Panc1 (cell line): ENCODE results near the gene BTBD18. TPM values are rescaled to one million over a fixed set of nuclear protein-coding genes. Genes with fewer than 3 reads are reported as not detected.

Source experiments
- ATAC-seq: fragments of 200-7000 bp; cut with Tn5 transposase; 2 replicates; pipeline ENCODE4 v1.9.1; 2020; ENCODE audit warnings: mild to moderate bottlenecking, moderate library complexity
- BruUV-seq: library from RNA; stranded (reverse); fragments of 400-500 nt; replicated peaks from 2 replicates; lab custom pipeline; 2021; lab: Mats Ljungman, UMichigan
- CTCF ChIA-PET: fragments of 300-600 bp; sonication (Branson Sonifier 250); formaldehyde crosslinking; loops from one replicate; lab custom pipeline; 2022; ENCODE audit warnings: antibody characterized with exemption; lab: Charles Lee
- POLR2A ChIA-PET: fragments of 300-600 bp; sonication (Branson Sonifier 250); formaldehyde crosslinking; loops from one replicate; lab custom pipeline; 2022; ENCODE audit warnings: antibody characterized with exemption; lab: Charles Lee
- DNase-seq: peaks from one replicate; pipeline ENCODE4 v3.0.0-alpha.2; 2010; ENCODE audit warnings: low read depth, low spot score
- H3K27ac ChIP-seq: 2 replicates; pipeline ENCODE4 v1.5.1; 2011; ENCODE audit warnings: mild to moderate bottlenecking, low read length, inconsistent platforms
- H3K27me3 ChIP-seq: fragments of 200-500 bp; sonication (Bioruptor generic); 2 replicates; pipeline ENCODE4 v1.6.0; 2014; ENCODE audit warnings: low read length, inconsistent platforms; ENCODE audit not compliant: control insufficient read depth, insufficient read depth
- H3K36me3 ChIP-seq: fragments of 200-500 bp; sonication (Bioruptor generic); 2 replicates; pipeline ENCODE4 v1.5.1; 2014; ENCODE audit warnings: inconsistent platforms, mild to moderate bottlenecking, low read length, moderate library complexity; ENCODE audit not compliant: control insufficient read depth, insufficient read depth
- H3K4me1 ChIP-seq: 2 replicates; pipeline ENCODE4 v1.5.1; 2011; ENCODE audit warnings: inconsistent platforms, mild to moderate bottlenecking, low read length, moderate library complexity; ENCODE audit not compliant: control insufficient read depth, insufficient read depth
- H3K4me3 ChIP-seq, 2 experiments: 2 replicates each; pipeline ENCODE4 v1.5.1; 2011 to 2012; ENCODE audit warnings: low read depth in 2 of 2, low read length in 2 of 2, mild to moderate bottlenecking in 2 of 2, inconsistent platforms in 1 of 2, moderate library complexity in 1 of 2
- H3K9me3 ChIP-seq: fragments of 200-500 bp; sonication (Bioruptor generic); 2 replicates; pipeline ENCODE4 v1.5.1; 2014; ENCODE audit warnings: low read depth, mild to moderate bottlenecking, inconsistent platforms, low read length, moderate library complexity; ENCODE audit not compliant: control insufficient read depth, insufficient read depth
- CTCF ChIP-seq: fragments of 450-650 bp; IDR thresholded peaks from 2 replicates; pipeline ENCODE4 v1.5.1; 2017; ENCODE audit warnings: mild to moderate bottlenecking
- POLR2AphosphoS5 ChIP-seq: IDR thresholded peaks from 2 replicates; pipeline ENCODE4 v1.6.1; 2012; ENCODE audit warnings: mild to moderate bottlenecking, low read depth, low read length, moderate library complexity
- REST ChIP-seq, 2 experiments: IDR thresholded peaks; 2 replicates each; pipeline ENCODE4 v1.6.1; 2011 to 2012; ENCODE audit warnings: low read depth in 2 of 2, control low read depth in 1 of 2, low read length in 1 of 2, mild to moderate bottlenecking in 1 of 2, moderate library complexity in 1 of 2; ENCODE audit not compliant: insufficient read depth in 1 of 2
- SIN3A ChIP-seq: IDR thresholded peaks from 2 replicates; pipeline ENCODE4 v1.6.1; 2012; ENCODE audit warnings: low read depth, mild to moderate bottlenecking, low read length, moderate library complexity, borderline replicate concordance; ENCODE audit not compliant: insufficient read depth
- TCF7L2 ChIP-seq: IDR thresholded peaks from 2 replicates; pipeline ENCODE4 v1.6.1; 2011; ENCODE audit warnings: mild to moderate bottlenecking, low read depth, low read length, inconsistent platforms
- in situ Hi-C: cut with HindIII; loops from 2 replicates; pipeline ENCODE4 v1.10.0; 2016; ENCODE audit warnings: low sequenced_read_pairs, low pct_unique_long_range_greater_than_20kb
- intact Hi-C: fragments of 100-400 bp; cut with micrococcal nuclease; formaldehyde crosslinking; loops from one replicate; pipeline ENCODE4 v1.10.0; 2022; ENCODE audit not compliant: unreplicated experiment
- total RNA-seq: library from RNA; stranded (reverse); gene quantifications from one replicate; pipeline ENCODE4 v1.2.1, GENCODE V29; 2021; ENCODE audit not compliant: unreplicated experiment

The BTBD18 gene
- total RNA-seq, 1 experiment from 2014 or later, result not detected

- ATAC-seq (no peak), DNase-seq (no peak)
- in situ Hi-C loops (no loop called here), intact Hi-C loops (no loop called here)
- H3K27me3 ChIP-seq, result no peaks in the 10 kb centered on the region
- no peaks in the 10 kb centered on the region; the same call in 1 of the 2 replicates for H3K36me3 ChIP-seq
- peak overlapping the region; percentile 57 for H3K27ac ChIP-seq
- H3K4me3 ChIP-seq, result no peak overlapping the region
- H3K9me3 ChIP-seq, result no peaks in the 10 kb centered on the region
- no TSS peak for BruUV-seq
- H3K4me1 ChIP-seq, result peaks cover 50% of the 10 kb centered on the region
- CTCF ChIA-PET, result no interaction called here
- TF ChIP-seq POLR2AphosphoS5 (no peak), CTCF (no peak), TCF7L2 (no peak), REST (IDR thresholded peaks at IDR 0.05; ENCODE audit: insufficient read depth in 1 of 2, low read depth in 2 of 2, low read length in 1 of 2) (no peak), SIN3A (no peak)
- POLR2A ChIA-PET, result interaction anchor here (0.6 kb wide), 1 partner anchor 58 kb away, joined by 3 read pairs; no protein-coding TSS in a partner anchor
Measured at GRCh38 chr11:57787006-57787604, 35.5 kb upstream of the BTBD18 start.

- no peaks in the 10 kb centered on the region for H3K27me3 ChIP-seq
- no TSS peak for BruUV-seq
- DNase-seq, result no peak
- intact Hi-C loops (no loop called here), in situ Hi-C loops (no loop called here)
- POLR2A ChIA-PET, result interaction anchor here (0.6 kb wide), 1 partner anchor 58 kb away, joined by 3 read pairs; no protein-coding TSS in a partner anchor
- no peaks in the 10 kb centered on the region for H3K9me3 ChIP-seq
- H3K4me3 ChIP-seq, result no peak overlapping the region
- CTCF ChIA-PET, result no interaction called here
- no peaks in the 10 kb centered on the region; the same call in 1 of the 2 replicates for H3K36me3 ChIP-seq
- ATAC-seq, result no peak
- peak overlapping the region; percentile 57; the same call in 1 of the 2 replicates for H3K27ac ChIP-seq
- peaks cover 51% of the 10 kb centered on the region for H3K4me1 ChIP-seq
- TF ChIP-seq SIN3A (no peak), CTCF (no peak), POLR2AphosphoS5 (no peak), TCF7L2 (no peak), REST (IDR thresholded peaks at IDR 0.05; ENCODE audit: insufficient read depth in 1 of 2, low read depth in 2 of 2, low read length in 1 of 2) (no peak)
Measured at GRCh38 chr11:57786436-57786835, 34.8 kb upstream of the BTBD18 start.
